ENCODE results near the gene DDX6.
"Not testable (repeated sequence)": the region's sequence is repeated elsewhere in the genome, so short reads cannot be mapped to it uniquely, and the experiment has no call there.

DDX6 gene

GRCh38 chr11:118790357-118791110, 430 bp downstream of the DDX6 start:
- DNase-seq = no peak

- no peak for DNase-seq
Observed at GRCh38 chr11:118789501-118790356, 1.2 kb downstream of the DDX6 start.

- no peak for DNase-seq
Observed at GRCh38 chr11:118786657-118787056, 4.3 kb downstream of the DDX6 start.

DNA sequence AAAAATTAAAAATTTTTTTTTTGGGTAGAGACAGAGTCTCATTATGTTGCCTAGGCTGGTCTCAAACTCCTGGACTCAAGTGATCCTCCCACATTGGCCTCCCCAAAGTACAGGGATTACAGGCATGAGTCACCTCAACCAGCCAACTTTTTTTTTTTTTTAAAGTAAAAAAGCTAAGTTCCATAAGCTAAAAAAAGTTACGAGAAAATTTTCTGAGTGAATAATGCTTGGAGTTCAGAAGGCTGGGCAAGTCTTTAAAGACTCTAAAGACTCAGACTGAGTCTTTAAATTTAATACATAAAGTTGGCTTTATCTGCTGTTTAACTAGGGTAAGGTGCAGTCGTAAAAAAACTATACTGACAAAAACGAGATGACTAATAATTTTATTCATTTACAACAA, 5.6 kb downstream of the DDX6 start:
- no peak for DNase-seq

DNA sequence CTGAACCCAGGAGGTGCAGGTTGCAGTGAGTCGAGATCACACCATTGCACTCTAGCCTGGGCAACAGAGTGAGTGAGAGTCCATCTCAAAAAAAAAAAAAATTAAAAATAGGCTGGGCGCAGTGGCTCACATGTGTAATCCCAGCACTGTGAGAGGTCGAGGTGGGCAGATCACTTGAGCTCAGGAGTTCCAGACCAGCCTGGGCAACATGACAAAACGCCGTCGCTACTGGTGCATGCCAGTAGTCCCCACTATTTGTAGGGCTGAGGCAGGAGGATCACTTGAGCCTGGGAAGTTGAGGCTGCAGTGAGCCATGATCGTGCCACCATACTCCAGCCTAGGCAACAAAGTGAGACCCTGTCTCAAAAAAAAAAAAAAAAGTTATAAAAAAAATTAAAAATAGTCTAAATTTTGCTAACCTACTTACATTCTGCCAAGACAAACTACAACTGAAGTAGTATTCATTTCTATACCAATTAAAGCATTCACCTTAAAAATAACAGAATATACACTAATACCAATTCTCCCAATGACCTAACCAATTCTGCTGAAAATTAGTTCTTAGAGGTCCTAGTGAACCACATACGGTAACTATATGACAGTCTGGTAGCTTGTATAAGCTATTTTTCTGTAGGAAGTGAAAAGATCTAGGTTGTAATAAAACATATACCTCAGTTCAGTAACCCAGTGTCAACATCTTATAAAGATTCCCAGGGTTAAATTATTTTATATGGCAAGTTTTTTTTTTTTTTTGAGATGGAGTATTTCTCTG, 7.1 kb downstream of the DDX6 start:
- DNase-seq = no peak

DNA sequence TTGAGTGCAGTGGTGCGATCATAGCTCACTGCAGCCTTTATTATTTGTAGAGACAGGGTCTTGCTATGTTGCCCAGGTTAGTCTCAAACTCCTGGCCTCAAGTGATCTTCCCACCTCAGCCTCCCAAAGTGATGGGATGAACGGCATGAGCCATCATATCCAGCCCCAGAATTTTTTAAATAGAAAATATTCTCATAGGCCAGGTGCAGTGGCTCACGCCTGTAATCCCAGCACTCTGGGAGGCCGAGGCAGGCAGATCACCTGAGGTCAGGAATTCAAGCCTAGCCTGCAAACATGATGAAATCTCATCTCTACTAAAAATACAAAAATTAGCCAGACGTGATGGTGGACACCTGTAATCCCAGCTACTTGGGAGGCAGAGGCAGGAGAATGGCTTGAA, 7.6 kb downstream of the DDX6 start:
- DNase-seq = not testable (repeated sequence)

- no peak for DNase-seq
Observed at GRCh38 chr11:118778898-118779297, 12.1 kb downstream of the DDX6 start.

DNA sequence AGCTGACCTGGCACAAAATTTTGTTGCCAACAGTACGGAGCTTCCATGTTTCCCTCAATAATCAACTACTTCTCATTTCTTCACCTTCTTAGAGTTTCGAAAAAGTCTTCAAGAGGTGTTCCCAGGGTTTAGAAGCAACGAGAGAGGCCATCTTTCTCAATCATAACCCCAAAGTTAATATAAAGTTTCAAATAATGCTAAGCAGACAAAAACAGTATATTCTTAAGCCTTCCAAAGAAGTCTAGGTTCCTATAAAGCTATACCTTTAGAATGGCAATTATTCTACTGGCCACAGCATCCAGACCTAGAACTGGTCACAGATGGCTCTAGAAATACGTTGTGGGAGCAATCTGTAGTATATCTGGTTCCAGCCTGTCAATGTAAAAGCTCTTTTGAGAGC, 16.9 kb downstream of the DDX6 start:
- no peak for DNase-seq

DNA sequence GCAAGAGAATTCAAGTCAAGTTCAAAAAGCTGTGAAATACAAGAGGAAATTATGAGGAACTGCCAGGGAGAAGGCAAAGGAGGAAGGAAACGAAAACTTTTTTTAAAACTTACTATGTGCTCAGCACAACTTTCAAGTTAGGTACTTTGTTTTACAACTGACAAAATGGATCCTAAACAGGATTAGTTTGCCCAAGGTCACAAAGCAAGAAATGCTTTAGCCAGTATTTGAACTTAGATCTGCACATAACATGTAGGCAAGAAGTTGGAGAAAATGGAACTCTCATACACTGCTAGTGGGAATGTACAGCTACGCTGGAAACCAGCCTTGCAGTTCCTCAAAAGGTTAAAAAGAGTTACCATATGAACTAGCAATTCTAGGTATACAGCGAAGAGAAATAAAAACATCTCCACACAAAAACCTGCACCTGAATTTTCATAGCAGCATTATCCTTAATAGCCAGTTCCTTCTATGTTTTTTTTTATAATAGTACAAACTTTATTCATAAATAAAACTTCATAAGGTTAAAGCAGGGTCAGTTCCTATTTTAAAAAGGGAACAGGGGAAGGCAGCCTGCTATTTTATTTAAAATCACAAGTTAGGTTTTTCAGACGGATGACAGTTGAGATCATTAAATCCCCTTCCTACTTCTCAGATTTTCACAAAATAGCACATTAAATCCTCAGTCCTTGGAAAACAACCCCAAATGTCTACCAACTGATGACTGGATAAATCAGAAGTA, 19.2 kb downstream of the DDX6 start:
- no peak for DNase-seq

GRCh38 chr11:118768690-118769089, 22.3 kb downstream of the DDX6 start:
- no peak for DNase-seq

DNA sequence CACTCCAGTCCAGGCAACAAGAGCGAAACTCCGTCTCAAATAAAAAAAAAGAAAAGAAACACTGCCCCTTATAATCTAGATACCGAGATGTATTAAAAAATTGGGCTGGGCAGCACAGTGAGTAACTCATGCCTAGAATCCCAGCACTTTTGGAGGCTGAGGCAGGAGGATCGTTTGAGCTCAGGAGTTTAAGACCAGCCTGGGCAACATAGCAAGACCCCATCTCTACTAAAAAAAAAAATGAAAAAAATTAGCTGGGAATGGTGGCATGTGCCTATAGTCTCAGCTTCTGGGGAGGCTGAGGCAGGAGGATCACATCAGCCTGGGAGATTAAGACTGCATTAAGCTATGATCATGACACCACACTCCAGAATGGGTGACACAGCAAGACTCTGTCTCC, 24.9 kb downstream of the DDX6 start:
- DNase-seq = no peak

DNA sequence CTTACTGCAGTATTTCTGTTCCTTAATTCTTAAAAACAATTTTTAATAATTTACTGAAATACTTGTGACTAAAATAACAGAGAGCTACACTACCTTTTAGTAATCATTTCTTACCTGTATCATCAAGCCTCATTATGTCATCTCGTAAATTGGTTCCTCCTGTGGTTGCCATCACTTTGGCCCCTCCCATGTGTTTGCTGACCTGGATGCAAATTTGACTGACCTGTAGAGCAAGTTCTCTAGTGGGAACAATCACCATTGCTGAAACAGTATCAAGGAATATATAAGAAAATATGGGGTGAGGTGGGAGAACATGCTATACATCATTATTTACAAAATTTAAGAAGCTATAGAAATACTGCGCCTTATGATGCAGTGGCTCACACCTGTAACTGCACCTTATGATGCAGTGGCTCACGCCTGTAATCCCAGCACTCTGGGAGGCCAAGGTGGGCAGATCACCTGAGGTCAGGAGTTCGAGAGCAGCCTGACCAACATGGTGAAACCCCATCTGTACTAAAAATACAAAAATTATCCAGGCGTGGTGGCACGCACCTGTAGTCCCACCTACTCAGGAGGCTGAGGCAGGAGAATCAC, 25.8 kb downstream of the DDX6 start:
- DNase-seq = not testable (repeated sequence)

- DNase-seq = no peak
Observed at GRCh38 chr11:118763041-118763440, 27.9 kb downstream of the DDX6 start.

- DNase-seq = not testable (repeated sequence)
Observed at GRCh38 chr11:118761981-118762380, 29.0 kb downstream of the DDX6 start.

DNA sequence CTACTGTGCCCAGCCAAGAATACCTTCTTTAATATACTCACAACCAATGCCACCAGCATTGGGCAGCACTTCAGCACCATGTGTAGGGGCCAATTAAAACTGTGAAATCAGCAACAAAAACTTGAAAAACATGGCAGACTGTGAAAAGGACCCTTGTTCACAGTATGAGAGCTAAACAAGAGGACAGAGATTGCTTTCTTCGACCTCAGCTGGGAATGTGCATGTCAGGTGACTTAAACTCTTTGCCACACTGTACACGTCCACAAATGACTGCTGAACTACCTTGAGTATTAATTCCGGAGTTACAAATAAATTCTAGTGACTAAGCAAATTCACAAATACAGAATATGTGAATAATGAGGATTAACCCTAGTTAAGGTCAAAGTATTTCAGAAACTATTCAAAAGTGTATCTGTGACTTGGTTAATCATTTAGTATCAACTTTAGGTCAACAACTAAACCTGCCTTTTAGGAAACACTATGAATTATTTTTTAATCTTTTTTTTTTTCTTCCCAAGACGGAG, 33.0 kb downstream of the DDX6 start:
- no peak for DNase-seq

DNA sequence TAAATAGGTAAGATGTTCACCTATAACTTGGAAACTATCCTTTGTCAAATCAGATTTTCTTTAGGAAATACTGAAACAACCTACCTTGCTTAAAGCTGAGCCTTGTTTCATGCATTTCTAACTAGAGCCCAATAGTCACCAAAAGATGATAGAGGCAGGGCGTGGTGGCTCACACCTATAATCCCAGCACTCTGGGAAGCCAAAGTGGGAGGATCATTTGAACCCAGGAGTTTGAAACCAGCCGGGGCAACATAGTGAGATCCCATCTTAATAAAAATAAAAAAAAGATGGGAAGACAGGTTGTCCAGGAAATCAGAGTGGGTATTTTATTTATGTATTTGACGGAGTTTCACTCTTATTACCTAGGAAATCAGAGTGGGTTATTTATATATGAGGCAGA, 38.3 kb downstream of the DDX6 start:
- no peak for DNase-seq

- DNase-seq = no peak
Observed at GRCh38 chr11:118749429-118749828, 41.5 kb downstream of the DDX6 start.

DNA sequence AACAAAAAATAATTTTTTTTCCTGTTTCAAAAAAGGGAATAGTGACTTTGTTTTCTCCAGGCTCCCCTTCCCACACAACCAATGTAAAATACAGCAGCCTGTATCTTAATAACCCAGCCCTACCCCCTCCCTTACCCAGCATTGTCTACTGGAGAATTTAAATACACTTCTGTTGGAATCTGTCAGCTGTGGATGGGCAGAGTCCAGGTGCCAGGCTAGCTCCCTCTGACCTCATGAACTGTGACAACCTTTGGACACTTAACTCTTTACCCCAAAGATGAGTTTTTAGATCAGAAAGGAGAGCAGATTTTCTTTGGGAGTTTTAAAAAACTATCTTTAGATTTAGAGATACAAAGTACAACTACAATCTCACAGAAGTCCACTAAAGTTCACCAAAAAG, 42.9 kb downstream of the DDX6 start:
- no peak for DNase-seq

- DNase-seq = no peak
Observed at GRCh38 chr11:118746988-118747585, 43.9 kb downstream of the DDX6 start.

- no peak for DNase-seq
Observed at GRCh38 chr11:118744046-118744445, 46.9 kb downstream of the DDX6 start.

GRCh38 chr11:118742304-118742703, 48.7 kb downstream of the DDX6 start:
- DNase-seq = no peak

- no peak for DNase-seq
Observed at GRCh38 chr11:118740892-118741291, 50.1 kb downstream of the DDX6 start.

Data from NCI-H1048 (cell line).